ENCODE results near the gene CHMP4A. TPM values are rescaled to one million over a fixed set of nuclear protein-coding genes. Genes with fewer than 3 reads are reported as not detected.

CHMP4A gene
- total and polyA plus RNA-seq, 2 of the 13 experiments (the other 11 are each of a cell fraction or from before 2014, with no cell fraction given) = 83.6 to 113 TPM

- TF ChIP-seq ZNF782 (CRISPR knock-in tag; IDR thresholded peaks at IDR 0.05; ENCODE audit: borderline replicate concordance) = peak; percentile 98
- peak; percentile 75 for TF ChIP-seq DRAP1 (CRISPR knock-in tag; IDR thresholded peaks at IDR 0.05)
- no peak for TF ChIP-seq PRMT3 (CRISPR knock-in tag; IDR thresholded peaks at IDR 0.05; ENCODE audit: borderline replicate concordance, low read depth)
- peak; percentile 100 for TF ChIP-seq ARID4A (CRISPR knock-in tag; IDR thresholded peaks at IDR 0.05; ENCODE audit: borderline replicate concordance)
- peak; percentile 96 for TF ChIP-seq ZNF280D (CRISPR knock-in tag; IDR thresholded peaks at IDR 0.05)
- no peak for TF ChIP-seq CEBPB (IDR thresholded peaks at IDR 0.05; ENCODE audit: borderline replicate concordance, low read depth, low read length)
- peak; percentile 95 for TF ChIP-seq ZNF343 (CRISPR knock-in tag; IDR thresholded peaks at IDR 0.05)
- TF ChIP-seq ZNF570 (CRISPR knock-in tag; IDR thresholded peaks at IDR 0.05; ENCODE audit: borderline replicate concordance) = no peak
- TF ChIP-seq PCBP1 (IDR thresholded peaks at IDR 0.05; ENCODE audit: borderline replicate concordance, low read depth, low read length) = peak; percentile 99
- peak; percentile 99 for TF ChIP-seq ZNF891 (CRISPR knock-in tag; IDR thresholded peaks at IDR 0.05)
- TF ChIP-seq ZNF549 (CRISPR knock-in tag; IDR thresholded peaks at IDR 0.05) = peak; percentile 29; the same call in 1 of the 2 replicates
- TF ChIP-seq CHD4 (IDR thresholded peaks at IDR 0.05; ENCODE audit: borderline replicate concordance, low read length) = peak; percentile 74; the same call in 1 of the 2 replicates
- peak; percentile 97 for TF ChIP-seq SP5 (CRISPR knock-in tag; IDR thresholded peaks at IDR 0.05; ENCODE audit: borderline replicate concordance, low read depth)
- TF ChIP-seq CHCHD3 (CRISPR knock-in tag; IDR thresholded peaks at IDR 0.05) = peak; percentile 94
- TF ChIP-seq ZNF749 (CRISPR knock-in tag; IDR thresholded peaks at IDR 0.05; ENCODE audit: borderline replicate concordance) = peak; percentile 97
- TF ChIP-seq ZNF160 (CRISPR knock-in tag; IDR thresholded peaks at IDR 0.05) = peak; percentile 90
- TF ChIP-seq SKI (IDR thresholded peaks at IDR 0.05; ENCODE audit: partially characterized antibody) = peak; percentile 82
- TF ChIP-seq E2F1 (CRISPR knock-in tag; IDR thresholded peaks at IDR 0.05) = peak; percentile 90
- TF ChIP-seq TEAD2 (CRISPR knock-in tag; IDR thresholded peaks at IDR 0.05) = no peak
- peak in 1 of 2 experiments; percentile 98; a peak in 2 of 4 replicates for TF ChIP-seq POLR2A (IDR thresholded peaks at IDR 0.05; ENCODE audit: insufficient read depth in 1 of 2, low read depth in 2 of 2, low read length in 2 of 2)
- TF ChIP-seq TBX2 (CRISPR knock-in tag; IDR thresholded peaks at IDR 0.05; ENCODE audit: borderline replicate concordance) = peak; percentile 99
Measured at GRCh38 chr14:24188251-24189058, 24.8 kb downstream of the CHMP4A start, which contains the start of gene IPO4 (continued).

All from HepG2 (cell line).